HCT116 (cell line): ENCODE results near the gene TTC21B. TPM values are rescaled to one million over a fixed set of nuclear protein-coding genes. Genes with fewer than 3 reads are reported as not detected.

Source experiments
- ATAC-seq: fragments of 200-7000 bp; cut with Tn5 transposase; 2 replicates; pipeline ENCODE4 v1.9.1; 2020; ENCODE audit warnings: mild to moderate bottlenecking, moderate library complexity
- BruUV-seq: library from RNA; stranded (reverse); fragments of 400-500 nt; replicated peaks from 2 replicates; lab custom pipeline; 2021; lab: Mats Ljungman, UMichigan
- CTCF ChIA-PET: fragments of 300-600 bp; sonication (Branson Sonifier 250); formaldehyde crosslinking; loops from one replicate; lab custom pipeline; 2021; ENCODE audit warnings: antibody characterized with exemption; lab: Charles Lee
- POLR2A ChIA-PET: fragments of 300-600, 350-600 bp; sonication (Branson Sonifier 250); formaldehyde crosslinking; loops from one replicate; lab custom pipeline; 2021; ENCODE audit warnings: antibody characterized with exemption; lab: Charles Lee
- RAD21 ChIA-PET, 2 experiments: fragments of 300-600 bp; sonication (Branson Sonifier 250); formaldehyde crosslinking; loops; one replicate each; lab custom pipeline; 2023; ENCODE audit warnings: low total read pairs in 2 of 2; ENCODE audit not compliant: uncharacterized antibody in 2 of 2, unreplicated experiment in 2 of 2, low non-redundant PET in 1 of 2; lab: Charles Lee
- DNase-seq: peaks from one replicate; pipeline ENCODE4 v3.0.0-alpha.2; 2010; ENCODE audit warnings: low read depth, low spot score
- H2AFZ ChIP-seq: fragments of 200-600 bp; shearing (Covaris generic), sonication (generic); 2 replicates; pipeline ENCODE4 v1.6.1; 2017; ENCODE audit warnings: low read depth, mixed run types, mixed read lengths, antibody characterized with exemption, low read length; ENCODE audit not compliant: poor library complexity, severe bottlenecking
- H3K27ac ChIP-seq: 2 replicates; pipeline ENCODE4 v1.5.1; 2012; ENCODE audit warnings: low read depth, low read length
- H3K27me3 ChIP-seq: fragments of 200-600 bp; sonication (generic); 2 replicates; pipeline ENCODE4 v1.6.1; 2016; ENCODE audit warnings: mixed run types, low read length, mixed read lengths; ENCODE audit not compliant: insufficient read depth
- H3K36me3 ChIP-seq, 2 experiments: fragments of 200-500 bp in 1 of 2; fragments of 200-600 bp in 1 of 2; sonication (Bioruptor generic) in 1 of 2; sonication (generic) in 1 of 2; 2 replicates each; pipeline versions ENCODE4 v1.5.1 to v1.6.1; 2014 to 2016; ENCODE audit warnings: low read length in 2 of 2, inconsistent platforms in 1 of 2, mixed read lengths in 1 of 2, mixed run types in 1 of 2; ENCODE audit not compliant: insufficient read depth in 2 of 2, control insufficient read depth in 1 of 2
- H3K4me1 ChIP-seq, 2 experiments: fragments of 200-600 bp in 1 of 2; sonication (generic) in 1 of 2; 2 replicates each; pipeline versions ENCODE4 v1.5.1 to v1.6.1; 2012 to 2017; ENCODE audit warnings: low read length in 2 of 2, inconsistent platforms in 1 of 2, mild to moderate bottlenecking in 1 of 2, mixed read lengths in 1 of 2, mixed run types in 1 of 2, moderate library complexity in 1 of 2; ENCODE audit not compliant: insufficient read depth in 2 of 2, control insufficient read depth in 1 of 2
- H3K4me2 ChIP-seq: fragments of 200-600 bp; sonication (generic); 2 replicates; pipeline ENCODE4 v1.6.1; 2017; ENCODE audit warnings: mixed run types, low read length, mixed read lengths
- H3K4me3 ChIP-seq, 2 experiments: fragments of 200-600 bp in 1 of 2; sonication (generic) in 1 of 2; replicated peaks in 1 of 2; 2 replicates each; pipeline ENCODE4 v1.5.1; 2011 to 2016; ENCODE audit warnings: low read length in 2 of 2, control low read depth in 1 of 2, low read depth in 1 of 2, mild to moderate bottlenecking in 1 of 2, mixed read lengths in 1 of 2, mixed run types in 1 of 2
- H3K79me2 ChIP-seq: fragments of 200-600 bp; sonication (generic); 2 replicates; pipeline ENCODE4 v1.6.1; 2017; ENCODE audit warnings: mild to moderate bottlenecking, mixed run types, low read length, moderate library complexity, mixed read lengths; ENCODE audit not compliant: insufficient read depth
- H3K9ac ChIP-seq: fragments of 200-600 bp; sonication (generic); 2 replicates; pipeline ENCODE4 v1.6.1; 2016; ENCODE audit warnings: low read length, mixed read lengths
- H3K9me2 ChIP-seq: fragments of 200-600 bp; sonication (generic), shearing (Covaris generic); 2 replicates; pipeline ENCODE4 v1.6.1; 2017; ENCODE audit warnings: mixed run types, mild to moderate bottlenecking, moderate library complexity; ENCODE audit not compliant: insufficient read depth
- H3K9me3 ChIP-seq, 2 experiments: fragments of 200-500 bp in 1 of 2; fragments of 200-600 bp in 1 of 2; sonication (Bioruptor generic) in 1 of 2; sonication (generic) in 1 of 2; 2 replicates each; pipeline ENCODE4 v1.6.1; 2014 to 2017; ENCODE audit warnings: low read length in 2 of 2, mixed read lengths in 2 of 2, inconsistent platforms in 1 of 2, low read depth in 1 of 2, mild to moderate bottlenecking in 1 of 2, mixed run types in 1 of 2, moderate library complexity in 1 of 2; ENCODE audit not compliant: control insufficient read depth in 1 of 2, insufficient read depth in 1 of 2
- H4K20me1 ChIP-seq: fragments of 200-600 bp; sonication (generic), shearing (Covaris generic); 2 replicates; pipeline ENCODE4 v1.6.1; 2017; ENCODE audit warnings: mixed run types, mild to moderate bottlenecking, moderate library complexity; ENCODE audit not compliant: insufficient read depth
- CBX3 ChIP-seq: IDR thresholded peaks from 2 replicates; pipeline ENCODE4 v1.6.1; 2012; ENCODE audit warnings: low read depth
- EGR1 ChIP-seq: IDR thresholded peaks from 2 replicates; pipeline ENCODE4 v1.6.1; 2012; ENCODE audit warnings: low read depth
- ELF1 ChIP-seq: IDR thresholded peaks from 2 replicates; pipeline ENCODE4 v1.6.1; 2012; ENCODE audit warnings: low read depth, borderline replicate concordance
- EZH2 ChIP-seq: fragments of 200-600 bp; sonication (generic); IDR thresholded peaks from 2 replicates; pipeline ENCODE4 v1.6.1; 2017; ENCODE audit warnings: antibody characterized with exemption, mixed run types
- POLR2A ChIP-seq: IDR thresholded peaks from 2 replicates; pipeline ENCODE4 v1.7.0; 2011; ENCODE audit warnings: borderline replicate concordance; ENCODE audit not compliant: insufficient read depth, insufficient read length; ENCODE audit errors: extremely low read depth
- SIN3A ChIP-seq: IDR thresholded peaks from 2 replicates; pipeline ENCODE4 v1.6.1; 2012; ENCODE audit warnings: low read depth
- SP1 ChIP-seq: IDR thresholded peaks from 2 replicates; pipeline ENCODE4 v1.6.1; 2012; ENCODE audit warnings: low read depth
- SRF ChIP-seq: IDR thresholded peaks from 2 replicates; pipeline ENCODE4 v1.6.1; 2012; ENCODE audit warnings: low read depth
- YY1 ChIP-seq: IDR thresholded peaks from 2 replicates; pipeline ENCODE4 v1.6.1; 2011; ENCODE audit warnings: low read length, low read depth, moderate library complexity, mild to moderate bottlenecking; ENCODE audit not compliant: insufficient replicate concordance; ENCODE audit errors: extremely low read depth
- ZFX ChIP-seq: fragments of 450-650 bp; IDR thresholded peaks from 2 replicates; pipeline ENCODE4 v1.6.1; 2017
- intact Hi-C: fragments of 100-400 bp; cut with micrococcal nuclease; formaldehyde crosslinking; loops from 2 replicates; pipeline ENCODE4 v1.10.0; 2022
- total RNA-seq: library from RNA; stranded (reverse); gene quantifications from one replicate; pipeline ENCODE4 v1.2.1, GENCODE V29; 2021; ENCODE audit not compliant: unreplicated experiment
- TF ChIP-seq, protein P1 (sequence below): IDR thresholded peaks from 2 replicates; pipeline ENCODE4 v1.6.1; 2012; ENCODE audit warnings: low read depth

Gene TTC21B
- total RNA-seq, 1 experiment from 2014 or later, result 12.2 TPM

- DNase-seq, result no peak
- no peaks in the 10 kb centered on the region for H3K4me1 ChIP-seq
- intact Hi-C loops, result no loop called here
- peaks cover 0 to 11% of the 10 kb centered on the region in 2 experiments; a peak in 1 of 4 replicates for H3K36me3 ChIP-seq
- no peak overlapping the region for H3K4me2 ChIP-seq
- H3K27ac ChIP-seq, result no peak overlapping the region
- TF ChIP-seq EGR1 (no peak), EZH2 (no peak), SRF (no peak), SP1 (no peak), CBX3 (no peak), YY1 (no peak), ZFX (no peak), SIN3A (no peak), ELF1 (no peak), POLR2A (no peak)
- TF ChIP-seq, protein P1, sequence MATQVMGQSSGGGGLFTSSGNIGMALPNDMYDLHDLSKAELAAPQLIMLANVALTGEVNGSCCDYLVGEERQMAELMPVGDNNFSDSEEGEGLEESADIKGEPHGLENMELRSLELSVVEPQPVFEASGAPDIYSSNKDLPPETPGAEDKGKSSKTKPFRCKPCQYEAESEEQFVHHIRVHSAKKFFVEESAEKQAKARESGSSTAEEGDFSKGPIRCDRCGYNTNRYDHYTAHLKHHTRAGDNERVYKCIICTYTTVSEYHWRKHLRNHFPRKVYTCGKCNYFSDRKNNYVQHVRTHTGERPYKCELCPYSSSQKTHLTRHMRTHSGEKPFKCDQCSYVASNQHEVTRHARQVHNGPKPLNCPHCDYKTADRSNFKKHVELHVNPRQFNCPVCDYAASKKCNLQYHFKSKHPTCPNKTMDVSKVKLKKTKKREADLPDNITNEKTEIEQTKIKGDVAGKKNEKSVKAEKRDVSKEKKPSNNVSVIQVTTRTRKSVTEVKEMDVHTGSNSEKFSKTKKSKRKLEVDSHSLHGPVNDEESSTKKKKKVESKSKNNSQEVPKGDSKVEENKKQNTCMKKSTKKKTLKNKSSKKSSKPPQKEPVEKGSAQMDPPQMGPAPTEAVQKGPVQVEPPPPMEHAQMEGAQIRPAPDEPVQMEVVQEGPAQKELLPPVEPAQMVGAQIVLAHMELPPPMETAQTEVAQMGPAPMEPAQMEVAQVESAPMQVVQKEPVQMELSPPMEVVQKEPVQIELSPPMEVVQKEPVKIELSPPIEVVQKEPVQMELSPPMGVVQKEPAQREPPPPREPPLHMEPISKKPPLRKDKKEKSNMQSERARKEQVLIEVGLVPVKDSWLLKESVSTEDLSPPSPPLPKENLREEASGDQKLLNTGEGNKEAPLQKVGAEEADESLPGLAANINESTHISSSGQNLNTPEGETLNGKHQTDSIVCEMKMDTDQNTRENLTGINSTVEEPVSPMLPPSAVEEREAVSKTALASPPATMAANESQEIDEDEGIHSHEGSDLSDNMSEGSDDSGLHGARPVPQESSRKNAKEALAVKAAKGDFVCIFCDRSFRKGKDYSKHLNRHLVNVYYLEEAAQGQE, result no peak
- no peak overlapping the region for H3K4me3 ChIP-seq
- no peaks in the 10 kb centered on the region for H3K27me3 ChIP-seq
- CTCF ChIA-PET, result no interaction called here
- BruUV-seq, result no TSS peak
- H2AFZ ChIP-seq, result no peak overlapping the region
- H3K9me2 ChIP-seq, result no peaks in the 10 kb centered on the region
- H4K20me1 ChIP-seq, result no peaks in the 10 kb centered on the region
- no peak for ATAC-seq
- RAD21 ChIA-PET, result no interaction called here
- H3K9me3 ChIP-seq, result no peaks in the 10 kb centered on the region
- H3K79me2 ChIP-seq, result no peaks in the 10 kb centered on the region
- POLR2A ChIA-PET, result no interaction called here
- no peak overlapping the region for H3K9ac ChIP-seq
Observed at GRCh38 chr2:165941827-165942226, 11.7 kb downstream of the TTC21B start.
